HCT116 (cell line): ENCODE results near the gene ASF1A.

Source experiments
- CTCF ChIP-seq, 3 experiments: fragments of 200-600 bp in 1 of 3; sonication (generic) in 1 of 3; IDR thresholded peaks in 2 of 3; conservative IDR thresholded peaks in 1 of 3; 2 replicates each; pipeline ENCODE4 v1.5.1; 2012 to 2017; ENCODE audit warnings: low read depth in 2 of 3, low read length in 2 of 3, antibody characterized with exemption in 1 of 3, borderline replicate concordance in 1 of 3, control low read depth in 1 of 3, mild to moderate bottlenecking in 1 of 3, mixed read lengths in 1 of 3, mixed run types in 1 of 3, moderate library complexity in 1 of 3; ENCODE audit not compliant: insufficient read depth in 1 of 3
- ELF1 ChIP-seq: IDR thresholded peaks from 2 replicates; pipeline ENCODE4 v1.6.1; 2012; ENCODE audit warnings: low read depth, borderline replicate concordance
- EZH2 ChIP-seq: fragments of 200-600 bp; sonication (generic); IDR thresholded peaks from 2 replicates; pipeline ENCODE4 v1.6.1; 2017; ENCODE audit warnings: antibody characterized with exemption, mixed run types
- SP1 ChIP-seq: IDR thresholded peaks from 2 replicates; pipeline ENCODE4 v1.6.1; 2012; ENCODE audit warnings: low read depth

- TF ChIP-seq ELF1 (no peak), CTCF (IDR thresholded peaks at IDR 0.05 in 2 of 3, conservative IDR thresholded peaks at IDR 0.05 in 1 of 3; ENCODE audit: borderline replicate concordance in 1 of 3, insufficient read depth in 1 of 3, low read depth in 2 of 3, low read length in 2 of 3) (no peak), EZH2 (no peak), SP1 (no peak)
Measured at GRCh38 chr6:118864341-118865099, 29.4 kb upstream of the ASF1A start.
